Central memory CD4-positive, alpha-beta T cell (primary cell): ENCODE data around the gene CFD.
"Not testable (repeated sequence)": the region's sequence is repeated elsewhere in the genome, so short reads cannot be mapped to it uniquely, and the experiment has no call there.

Experiments
- DNase-seq: peaks from one replicate; pipeline ENCODE4 v3.0.0; 2022

CFD gene

GRCh38 chr19:852136-853013 is 7.1 kb upstream of the CFD start, which contains the start of gene ELANE:
Gene ELANE (plus strand): TSS chr19:852303. CDS start chr19:852329, 26 bp downstream.
- DNase-seq: no peak

- DNase-seq: no peak
Observed at GRCh38 chr19:853014-853585, 6.4 kb upstream of the CFD start.

- not testable (repeated sequence) for DNase-seq
Observed at GRCh38 chr19:853614-854220, 5.7 kb upstream of the CFD start.

- DNase-seq: no peak
Observed at GRCh38 chr19:854549-854948, 4.9 kb upstream of the CFD start.

- DNase-seq: no peak
Observed at GRCh38 chr19:855142-855541, 4.3 kb upstream of the CFD start.

- no peak for DNase-seq
Observed at GRCh38 chr19:855566-856120, 3.8 kb upstream of the CFD start.

GRCh38 chr19:858284-858683 is 1.2 kb upstream of the CFD start:
- no peak for DNase-seq

GRCh38 chr19:861141-861755 is 1.8 kb downstream of the CFD start:
- no peak for DNase-seq

- DNase-seq: peak; percentile 37
Observed at GRCh38 chr19:861756-862580, 2.5 kb downstream of the CFD start.

GRCh38 chr19:862581-863314 is 3.3 kb downstream of the CFD start:
- peak; percentile 75 for DNase-seq

- DNase-seq: no peak
Observed at GRCh38 chr19:863315-863620, 3.8 kb downstream of the CFD start.

- DNase-seq: no peak
Observed at GRCh38 chr19:866769-867300, 7.4 kb downstream of the CFD start.

- DNase-seq: no peak
Observed at GRCh38 chr19:867301-867793, 7.9 kb downstream of the CFD start.

GRCh38 chr19:867855-868457 is 8.5 kb downstream of the CFD start:
- DNase-seq: no peak

- DNase-seq: no peak
Observed at GRCh38 chr19:868458-869244, 9.2 kb downstream of the CFD start.

- DNase-seq: no peak
Observed at GRCh38 chr19:869245-870177, 10.0 kb downstream of the CFD start.

GRCh38 chr19:870314-870713 is 10.8 kb downstream of the CFD start:
- DNase-seq: no peak

- DNase-seq: no peak
Observed at GRCh38 chr19:870963-871401, 11.5 kb downstream of the CFD start.
